Mesenchymal stem cell (in vitro differentiated cells and primary cell): Measurements from ENCODE around the gene TAC1.

Experiments used
- DNase-seq: peaks from one replicate; pipeline ENCODE4 v3.0.0-alpha.2; 2013
- H2AFZ ChIP-seq: one replicate; pipeline ENCODE4 v1.6.1; 2013; ENCODE audit warnings: low read depth, mild to moderate bottlenecking, control low read depth, inconsistent platforms, low read length, moderate library complexity
- H2AK5ac ChIP-seq: 2 replicates; pipeline ENCODE4 v1.6.1; 2013; ENCODE audit warnings: low read length, moderate library complexity, mild to moderate bottlenecking, inconsistent platforms; ENCODE audit not compliant: severe bottlenecking
- H2BK120ac ChIP-seq: one replicate; pipeline ENCODE4 v1.6.1; 2013; ENCODE audit warnings: low read depth, mild to moderate bottlenecking, inconsistent platforms, low read length, moderate library complexity
- H2BK12ac ChIP-seq, 2 experiments: one replicate each; pipeline ENCODE4 v1.6.1; 2013; ENCODE audit warnings: inconsistent platforms in 2 of 2, low read length in 2 of 2, mild to moderate bottlenecking in 2 of 2, moderate library complexity in 2 of 2, control low read depth in 1 of 2
- H2BK15ac ChIP-seq: one replicate; pipeline ENCODE4 v1.6.1; 2013; ENCODE audit warnings: mild to moderate bottlenecking, low read depth, inconsistent platforms; ENCODE audit not compliant: poor library complexity, severe bottlenecking
- H2BK5ac ChIP-seq: 2 replicates; pipeline ENCODE4 v1.6.1; 2013; ENCODE audit warnings: low read depth, mild to moderate bottlenecking, low read length, control low read depth, inconsistent platforms; ENCODE audit not compliant: poor library complexity, severe bottlenecking
- H3K14ac ChIP-seq, 2 experiments: one replicate each; pipeline ENCODE4 v1.6.1; 2013; ENCODE audit warnings: inconsistent platforms in 2 of 2, low read length in 2 of 2, control low read depth in 1 of 2, mild to moderate bottlenecking in 1 of 2, moderate library complexity in 1 of 2
- H3K18ac ChIP-seq, 2 experiments: one replicate each; pipeline ENCODE4 v1.6.1; 2013; ENCODE audit warnings: inconsistent platforms in 2 of 2, low read length in 2 of 2, control low read depth in 1 of 2, low read depth in 1 of 2, mild to moderate bottlenecking in 1 of 2
- H3K23ac ChIP-seq, 2 experiments: one replicate each; pipeline ENCODE4 v1.6.1; 2013; ENCODE audit warnings: inconsistent platforms in 2 of 2, low read length in 2 of 2, mild to moderate bottlenecking in 2 of 2, moderate library complexity in 2 of 2, control low read depth in 1 of 2
- H3K27ac ChIP-seq: 2 replicates; pipeline ENCODE4 v1.5.1; 2013; ENCODE audit warnings: mild to moderate bottlenecking, moderate library complexity, low read length, control low read depth, inconsistent platforms; ENCODE audit not compliant: poor library complexity, severe bottlenecking
- H3K27me3 ChIP-seq, 2 experiments: 2 replicates each; pipeline versions ENCODE4 v1.6.1 to v1.7.0; 2013; ENCODE audit warnings: low read length in 2 of 2, mild to moderate bottlenecking in 2 of 2, moderate library complexity in 2 of 2, control low read depth in 1 of 2, inconsistent platforms in 1 of 2; ENCODE audit not compliant: control insufficient read depth in 1 of 2, insufficient read depth in 1 of 2
- H3K36me3 ChIP-seq, 2 experiments: 2 replicates each; pipeline versions ENCODE4 v1.6.1 to v1.7.0; 2013; ENCODE audit warnings: low read length in 2 of 2, control low read depth in 1 of 2, inconsistent platforms in 1 of 2, low read depth in 1 of 2, mild to moderate bottlenecking in 1 of 2; ENCODE audit not compliant: insufficient read depth in 2 of 2, control insufficient read depth in 1 of 2
- H3K4ac ChIP-seq, 2 experiments: one replicate each; pipeline ENCODE4 v1.6.1; 2013; ENCODE audit warnings: inconsistent platforms in 2 of 2, low read length in 2 of 2, mild to moderate bottlenecking in 2 of 2, moderate library complexity in 2 of 2, control low read depth in 1 of 2, low read depth in 1 of 2
- H3K4me1 ChIP-seq: 2 replicates; pipeline ENCODE4 v1.6.1; 2013; ENCODE audit warnings: low read depth, low read length, control low read depth; ENCODE audit not compliant: control insufficient read depth, insufficient read depth
- H3K4me2 ChIP-seq: 2 replicates; pipeline ENCODE4 v1.6.1; 2013; ENCODE audit warnings: low read length, mild to moderate bottlenecking, inconsistent platforms; ENCODE audit not compliant: poor library complexity, severe bottlenecking
- H3K4me3 ChIP-seq, 2 experiments: 2 replicates each; pipeline versions ENCODE4 v1.5.1 to v1.7.0; 2013; ENCODE audit warnings: low read length in 2 of 2, mild to moderate bottlenecking in 2 of 2, control low read depth in 1 of 2, low read depth in 1 of 2; ENCODE audit not compliant: insufficient read depth in 1 of 2
- H3K79me1 ChIP-seq: replicated peaks from 2 replicates; pipeline ENCODE4 v1.6.1; 2013; ENCODE audit warnings: mild to moderate bottlenecking, control low read depth, low read length, inconsistent platforms; ENCODE audit not compliant: poor library complexity, severe bottlenecking
- H3K9ac ChIP-seq: 2 replicates; pipeline ENCODE4 v1.7.0; 2013; ENCODE audit warnings: mild to moderate bottlenecking, low read length, moderate library complexity
- H3K9me3 ChIP-seq: 2 replicates; pipeline ENCODE4 v1.7.0; 2013; ENCODE audit warnings: mild to moderate bottlenecking, low read length; ENCODE audit not compliant: control insufficient read depth
- H4K8ac ChIP-seq: one replicate; pipeline ENCODE4 v1.6.1; 2013; ENCODE audit warnings: inconsistent platforms, mild to moderate bottlenecking, low read length, moderate library complexity
- H4K91ac ChIP-seq: one replicate; pipeline ENCODE4 v1.6.1; 2013; ENCODE audit warnings: mild to moderate bottlenecking, low read length, inconsistent platforms
- WGBS: methylation state at CpG from one replicate; pipeline ENCODE4 v1.1.7; 2013; ENCODE audit warnings: mixed read lengths; 5-methylcytosine and 5-hydroxymethylcytosine counted together

Gene TAC1

DNA sequence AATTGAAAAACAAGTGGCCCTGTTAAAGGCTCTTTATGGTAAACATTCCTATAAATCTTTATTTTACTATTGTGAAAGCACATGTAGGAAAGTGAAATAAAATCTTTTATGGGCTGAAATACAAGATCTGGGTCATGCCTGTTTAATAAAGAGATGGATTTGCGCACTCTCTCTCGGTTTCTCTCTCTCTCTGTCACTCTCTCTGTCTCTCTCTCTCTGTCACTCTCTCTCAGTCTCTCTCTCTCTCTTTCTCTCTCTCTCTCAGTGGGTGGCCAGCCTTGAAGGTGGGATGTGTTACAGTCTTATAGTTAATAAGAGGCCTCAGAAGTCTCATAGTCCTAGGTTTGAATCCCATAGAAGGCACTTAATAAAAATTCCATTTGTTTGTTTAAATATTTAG, 2.4 kb downstream of the TAC1 start:
- Histone ChIP-seq H2BK15ac (no peak overlapping the region), H3K23ac (no peak overlapping the region), H3K9me3 (no peaks in the 10 kb centered on the region), H3K36me3 (no peaks in the 10 kb centered on the region), H3K9ac (no peak overlapping the region), H2AK5ac (no peak overlapping the region), H3K4me3 (no peak overlapping the region), H3K27ac (no peak overlapping the region), H3K14ac (no peak overlapping the region), H3K27me3 (peaks cover 46% of the 10 kb centered on the region in 2 experiments), H3K4me2 (no peak overlapping the region), H3K18ac (no peak overlapping the region), H3K79me1 (no peaks in the 10 kb centered on the region), H4K8ac (no peak overlapping the region), H3K4me1 (peaks cover 20% of the 10 kb centered on the region), H4K91ac (no peak overlapping the region), H2BK120ac (no peak overlapping the region), H2AFZ (no peak overlapping the region), H2BK5ac (no peak overlapping the region), H2BK12ac (no peak overlapping the region), H3K4ac (no peak overlapping the region)
- no peak for DNase-seq
- no CpG with 5 or more reads among the region's 2 CpGs for WGBS

DNA sequence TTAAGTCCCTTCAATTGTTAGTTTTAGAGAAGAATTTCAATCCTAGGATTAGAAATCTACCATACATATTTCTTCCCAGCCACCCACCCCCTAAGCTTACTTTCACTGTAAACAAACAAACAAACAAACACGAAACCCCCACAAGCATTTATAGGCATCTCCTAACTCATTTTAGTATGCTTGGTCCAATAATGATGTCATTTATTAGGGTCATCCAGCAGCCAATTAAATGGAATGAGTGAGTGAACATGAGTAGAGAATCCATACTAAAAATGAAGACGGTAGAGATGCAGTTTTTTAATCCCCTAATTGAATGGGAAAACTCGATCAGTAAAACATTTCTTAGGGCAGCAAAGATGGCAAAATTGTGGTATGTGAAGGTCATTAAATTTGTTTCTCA, 3.2 kb downstream of the TAC1 start:
- Histone ChIP-seq H3K36me3 (no peaks in the 10 kb centered on the region), H2AK5ac (no peak overlapping the region), H3K4ac (no peak overlapping the region), H3K14ac (no peak overlapping the region), H2BK15ac (no peak overlapping the region), H2AFZ (no peak overlapping the region), H3K27ac (no peak overlapping the region), H4K8ac (no peak overlapping the region), H3K4me1 (peaks cover 20% of the 10 kb centered on the region), H3K27me3 (peaks cover 43 to 46% of the 10 kb centered on the region in 2 experiments), H3K18ac (no peak overlapping the region), H2BK5ac (no peak overlapping the region), H4K91ac (no peak overlapping the region), H3K4me3 (no peak overlapping the region), H3K79me1 (no peaks in the 10 kb centered on the region), H3K4me2 (no peak overlapping the region), H2BK120ac (no peak overlapping the region), H3K23ac (no peak overlapping the region), H3K9ac (no peak overlapping the region), H2BK12ac (no peak overlapping the region), H3K9me3 (no peaks in the 10 kb centered on the region)
- WGBS: 77% methylated on average over 2 of the region's 3 CpGs
- no peak for DNase-seq

DNA sequence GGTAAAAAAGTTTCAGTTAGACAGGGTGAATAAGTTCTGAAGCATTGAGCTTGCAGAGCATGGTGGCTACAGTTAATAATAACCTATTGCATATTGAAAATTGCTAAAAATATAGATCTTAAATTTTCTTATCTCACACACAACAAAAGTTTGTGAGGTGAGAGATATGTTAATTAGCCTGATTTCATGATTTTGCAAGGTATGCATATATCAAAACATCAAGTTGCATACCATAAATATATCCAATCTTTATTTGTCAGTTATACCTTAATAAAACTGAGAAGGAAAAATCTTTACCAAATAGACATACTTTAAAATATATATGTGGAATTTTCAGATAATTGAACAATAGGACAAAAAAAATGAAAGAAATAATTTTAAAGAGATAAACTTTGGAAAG, 16.6 kb downstream of the TAC1 start:
- no peak overlapping the region for H4K91ac ChIP-seq
- H3K4ac ChIP-seq: no peak overlapping the region
- H3K4me1 ChIP-seq: no peaks in the 10 kb centered on the region
- DNase-seq: no peak
- no peak overlapping the region for H3K4me3 ChIP-seq
- H2BK12ac ChIP-seq: no peak overlapping the region
- H3K18ac ChIP-seq: no peak overlapping the region
- H4K8ac ChIP-seq: no peak overlapping the region
- H3K27me3 ChIP-seq: no peaks in the 10 kb centered on the region
- no peak overlapping the region for H2BK15ac ChIP-seq
- H3K4me2 ChIP-seq: no peak overlapping the region
- no peak overlapping the region for H3K27ac ChIP-seq
- no peaks in the 10 kb centered on the region for H3K36me3 ChIP-seq
- H3K79me1 ChIP-seq: no peaks in the 10 kb centered on the region
- H3K9me3 ChIP-seq: peaks cover 6% of the 10 kb centered on the region
- no peak overlapping the region for H2AFZ ChIP-seq
- H3K14ac ChIP-seq: no peak overlapping the region
- no peak overlapping the region for H2BK120ac ChIP-seq
- no peak overlapping the region for H3K23ac ChIP-seq
- no peak overlapping the region for H3K9ac ChIP-seq
- H2AK5ac ChIP-seq: no peak overlapping the region
- H2BK5ac ChIP-seq: no peak overlapping the region

DNA sequence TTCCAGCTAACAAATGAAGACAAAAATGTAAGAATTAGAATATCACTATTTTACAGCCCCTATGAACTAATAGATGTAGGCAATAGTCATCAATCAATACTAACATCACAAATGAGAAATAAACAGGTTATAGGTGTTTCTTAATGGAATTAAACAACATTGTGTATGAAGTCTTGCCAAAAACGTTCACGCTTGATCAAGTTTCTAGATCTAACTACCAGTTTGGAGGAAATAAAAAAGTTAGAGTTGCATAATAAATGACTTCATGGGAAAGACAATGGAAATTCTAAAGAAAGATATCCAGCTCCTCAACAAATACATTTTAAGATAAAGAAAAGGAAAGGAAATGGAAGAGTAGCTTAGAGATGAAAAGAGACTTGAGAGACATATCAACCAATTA, 19.7 kb downstream of the TAC1 start:
- no peak overlapping the region for H3K14ac ChIP-seq
- no peak overlapping the region for H4K91ac ChIP-seq
- H2BK12ac ChIP-seq: no peak overlapping the region
- no peak overlapping the region for H3K18ac ChIP-seq
- no peak overlapping the region for H2AK5ac ChIP-seq
- H2BK15ac ChIP-seq: no peak overlapping the region
- no peak overlapping the region for H3K4me3 ChIP-seq
- no peak overlapping the region for H2AFZ ChIP-seq
- H4K8ac ChIP-seq: no peak overlapping the region
- no peak overlapping the region for H3K27ac ChIP-seq
- no peak overlapping the region for H3K4ac ChIP-seq
- no peaks in the 10 kb centered on the region for H3K4me1 ChIP-seq
- no peaks in the 10 kb centered on the region for H3K36me3 ChIP-seq
- H3K27me3 ChIP-seq: no peaks in the 10 kb centered on the region
- no peak overlapping the region for H3K9ac ChIP-seq
- H3K23ac ChIP-seq: no peak overlapping the region
- no peak overlapping the region for H2BK120ac ChIP-seq
- no peak overlapping the region for H2BK5ac ChIP-seq
- H3K79me1 ChIP-seq: no peaks in the 10 kb centered on the region
- DNase-seq: no peak
- H3K9me3 ChIP-seq: peaks cover 6% of the 10 kb centered on the region
- no peak overlapping the region for H3K4me2 ChIP-seq
- no CpG with 5 or more reads among the region's 2 CpGs for WGBS
